Stimulated activated CD4-positive, alpha-beta T cell treated with anti-CD3 and anti-CD28 coated beads, Interleukin-15, amount 100 ng/mL, for 1 hour (primary cell): Measurements from ENCODE around the gene TAF1B.

ENCODE experiments used
- DNase-seq, 2 donors: peaks; one replicate each; pipeline ENCODE4 v3.0.0-alpha.2; 2020; ENCODE audit warnings: low read depth in 1 of 2, low spot score in 1 of 2

Gene TAF1B

DNA sequence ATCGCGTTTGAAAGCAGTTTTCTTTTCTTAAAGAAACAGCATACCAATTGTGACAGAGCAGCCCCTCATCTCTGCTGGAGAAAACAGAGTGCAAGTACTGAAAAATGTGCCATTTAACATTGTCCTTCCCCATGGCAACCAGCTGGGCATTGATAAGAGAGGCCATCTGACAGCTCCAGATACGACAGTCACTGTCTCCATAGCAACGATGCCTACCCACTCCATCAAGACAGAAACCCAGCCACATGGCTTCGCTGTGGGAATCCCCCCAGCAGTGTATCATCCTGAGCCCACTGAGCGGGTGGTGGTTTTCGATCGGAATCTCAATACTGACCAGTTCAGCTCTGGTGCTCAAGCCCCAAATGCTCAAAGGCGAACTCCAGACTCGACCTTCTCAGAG is 117.7 kb downstream of the TAF1B start:
- no peak for DNase-seq

- DNase-seq = no peak
These were observed 121.2 kb downstream of the TAF1B start for GRCh38 chr2:9964334-9964980.

GRCh38 chr2:9965119-9965822 is 122.0 kb downstream of the TAF1B start:
- DNase-seq = no peak

GRCh38 chr2:9966491-9967022 is 123.3 kb downstream of the TAF1B start:
- no peak for DNase-seq

GRCh38 chr2:9967053-9967775 is 123.9 kb downstream of the TAF1B start:
- DNase-seq = no peak

DNA sequence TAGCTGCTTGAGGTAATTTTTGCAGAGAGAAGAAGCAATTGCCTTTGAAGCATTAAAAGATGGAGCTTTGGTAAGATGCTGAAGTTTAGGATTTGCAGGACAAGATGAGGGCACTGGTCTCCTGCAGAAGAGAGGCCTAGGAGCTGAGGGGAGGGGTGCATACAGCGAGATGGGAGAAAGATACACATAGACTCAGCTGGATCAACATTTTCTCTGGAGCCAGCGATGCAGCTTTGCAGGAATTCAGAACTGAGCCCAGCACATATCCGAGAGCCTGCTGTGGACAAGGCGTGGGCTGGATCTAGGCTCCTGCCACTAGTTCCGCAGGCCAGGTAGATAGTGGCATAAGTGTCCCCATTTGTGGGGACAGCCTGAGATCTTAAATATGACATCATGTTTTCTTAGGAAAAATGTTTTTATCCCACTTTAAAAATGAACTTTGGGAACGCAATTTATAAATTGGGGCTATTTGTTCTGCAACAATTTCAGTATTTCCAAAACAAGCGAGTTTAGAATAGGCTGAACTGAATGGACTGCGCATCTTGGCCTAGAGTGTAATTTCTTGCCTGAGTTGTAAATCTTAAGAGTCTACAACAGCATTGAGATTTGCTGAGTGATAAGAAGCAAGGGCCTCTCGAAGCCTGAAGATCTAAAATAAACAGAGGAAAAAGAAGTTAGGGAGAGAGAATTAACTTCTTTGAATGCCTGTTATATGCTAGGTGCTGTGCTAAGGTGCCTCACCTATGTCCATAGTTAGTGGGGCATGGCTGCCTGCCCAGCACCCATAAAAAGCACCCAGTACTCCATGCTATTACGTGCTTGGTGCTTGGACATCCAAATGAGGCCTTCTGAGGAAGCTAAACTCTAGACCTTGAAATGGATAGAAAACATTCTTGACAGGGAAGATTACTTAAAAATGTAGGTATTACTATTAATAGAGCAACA is 125.6 kb downstream of the TAF1B start:
- DNase-seq = no peak

DNA sequence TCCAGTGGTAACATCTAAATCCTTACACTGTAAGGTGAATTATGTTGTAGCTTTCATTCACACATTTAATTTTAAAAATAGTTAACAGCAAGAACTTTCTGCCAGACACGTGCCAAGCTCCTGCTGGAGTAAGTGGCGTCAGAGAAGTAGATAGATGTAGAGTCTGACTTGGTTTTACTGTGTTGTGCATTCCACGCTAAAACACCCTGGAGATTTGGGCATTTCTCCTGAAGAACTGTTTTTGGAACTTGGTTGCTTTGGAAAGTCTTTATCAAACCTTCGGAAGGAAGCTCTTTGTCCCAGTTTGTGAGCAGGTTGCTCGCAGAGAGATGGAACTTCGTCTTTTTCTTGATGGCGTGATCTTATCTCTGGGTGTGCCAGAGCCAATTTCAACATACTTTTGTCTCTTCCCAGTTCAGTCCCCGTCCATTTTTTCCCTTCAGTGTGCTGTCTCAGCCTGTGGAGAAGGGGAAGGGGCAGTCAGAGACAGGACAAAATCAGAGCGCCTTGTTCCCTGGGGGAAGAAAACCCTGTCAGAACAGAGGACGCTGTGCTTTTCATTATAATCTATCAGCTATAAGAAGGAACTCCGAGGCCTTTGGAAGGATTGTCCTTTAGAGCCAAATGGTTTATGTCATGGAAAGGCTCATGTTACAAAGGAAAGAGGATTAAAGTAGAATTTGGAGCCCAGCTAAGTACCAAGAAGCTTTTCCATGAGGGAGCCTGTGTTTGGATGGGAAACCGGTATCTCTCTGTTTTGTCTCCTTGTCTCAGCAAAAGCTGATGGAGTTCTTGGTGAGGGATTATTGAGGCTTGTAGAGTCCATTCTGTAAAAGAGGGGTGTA is 127.1 kb downstream of the TAF1B start:
- no peak for DNase-seq

DNA sequence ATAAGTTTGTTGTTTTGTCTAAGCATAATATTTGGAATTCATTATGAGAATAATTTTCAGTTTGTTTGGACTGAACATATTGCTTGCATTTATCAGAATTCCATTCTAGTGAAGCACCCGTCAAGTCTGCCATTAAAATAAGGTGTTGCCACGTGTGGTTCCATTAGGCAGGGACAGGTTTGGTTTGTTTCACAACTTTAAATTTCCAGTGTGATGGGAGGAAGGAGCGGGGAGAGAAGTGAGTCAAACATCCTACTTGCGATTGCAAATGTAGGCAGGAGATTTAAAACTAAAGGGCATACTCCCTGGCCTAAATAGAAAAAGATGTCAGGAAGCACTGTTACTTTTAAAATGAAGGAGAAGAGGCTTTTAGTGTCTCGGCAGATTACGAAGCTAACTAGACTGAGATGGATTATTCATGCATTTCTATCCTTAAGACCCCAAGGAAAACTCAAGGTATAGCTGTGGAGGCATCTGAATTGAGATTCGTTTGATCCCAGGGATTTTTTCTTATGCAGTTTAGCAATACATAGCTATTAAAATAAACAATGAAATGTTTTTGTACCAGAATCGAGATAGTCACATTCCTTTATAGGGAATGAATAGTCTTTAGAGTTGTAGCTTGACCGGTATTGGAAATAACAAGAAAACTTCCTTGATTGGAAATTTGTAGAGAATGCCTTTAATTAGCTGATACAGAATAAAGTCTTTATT is 128.0 kb downstream of the TAF1B start:
- DNase-seq = no peak

GRCh38 chr2:9971890-9972289 is 128.6 kb downstream of the TAF1B start:
- no peak for DNase-seq

GRCh38 chr2:9972621-9973479 is 129.6 kb downstream of the TAF1B start:
- no peak for DNase-seq

GRCh38 chr2:9973690-9974089 is 130.4 kb downstream of the TAF1B start:
- DNase-seq = no peak

- no peak for DNase-seq
These were observed 131.1 kb downstream of the TAF1B start for GRCh38 chr2:9974343-9974742.

GRCh38 chr2:9975328-9975727 is 132.1 kb downstream of the TAF1B start:
- no peak for DNase-seq

DNA sequence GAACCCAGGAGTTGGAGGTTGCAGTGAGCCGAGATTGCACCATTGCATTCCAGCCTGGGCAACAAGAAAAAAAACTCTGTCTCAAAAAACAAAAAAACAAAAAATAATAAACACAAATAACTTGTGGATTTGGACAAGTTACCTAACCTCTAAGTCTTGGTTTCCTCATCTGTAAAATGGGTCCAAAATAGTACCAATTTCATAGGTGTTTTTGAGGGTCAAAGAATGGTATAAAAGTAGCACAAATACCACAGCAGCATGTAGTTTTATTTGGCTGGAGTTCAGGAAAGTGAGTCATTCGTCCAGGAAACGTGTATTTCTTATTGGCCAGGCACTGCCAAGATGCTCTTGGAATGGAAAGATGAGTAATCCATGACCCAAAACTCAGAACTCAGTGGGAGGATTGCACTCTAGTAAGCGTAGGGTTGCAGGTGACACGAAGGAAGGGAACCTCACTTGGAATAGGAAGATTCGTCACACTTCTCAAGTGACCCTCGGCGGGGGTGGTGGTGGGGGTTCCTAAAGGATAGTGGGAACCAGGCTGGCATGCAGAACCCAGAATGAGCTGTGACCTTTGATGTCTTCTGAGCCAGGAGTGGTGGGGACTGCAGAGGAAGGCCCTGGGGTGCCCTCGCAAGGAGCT is 132.7 kb downstream of the TAF1B start:
- DNase-seq = no peak

- DNase-seq = no peak
These were observed 136.7 kb downstream of the TAF1B start for GRCh38 chr2:9979977-9980376.

DNA sequence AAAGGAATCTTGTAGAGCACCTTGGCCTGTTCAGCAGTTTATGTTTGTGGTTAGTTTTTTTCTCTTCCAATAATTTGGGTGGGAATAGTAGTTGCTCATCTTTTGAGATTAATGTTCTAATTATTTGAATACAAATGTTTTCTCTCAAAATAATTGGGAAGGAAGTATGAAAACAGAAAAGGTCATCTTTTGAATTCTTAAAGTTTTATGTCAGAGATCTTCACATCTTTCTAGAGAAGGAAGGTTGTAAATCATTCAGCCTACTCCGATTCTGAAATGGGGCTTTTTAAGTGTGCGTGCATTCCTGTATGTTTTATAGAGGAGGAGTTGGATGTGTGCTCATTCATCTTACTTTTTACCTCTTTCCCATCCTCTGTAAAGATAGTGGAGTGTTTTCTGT is 137.2 kb downstream of the TAF1B start:
- no peak for DNase-seq

DNA sequence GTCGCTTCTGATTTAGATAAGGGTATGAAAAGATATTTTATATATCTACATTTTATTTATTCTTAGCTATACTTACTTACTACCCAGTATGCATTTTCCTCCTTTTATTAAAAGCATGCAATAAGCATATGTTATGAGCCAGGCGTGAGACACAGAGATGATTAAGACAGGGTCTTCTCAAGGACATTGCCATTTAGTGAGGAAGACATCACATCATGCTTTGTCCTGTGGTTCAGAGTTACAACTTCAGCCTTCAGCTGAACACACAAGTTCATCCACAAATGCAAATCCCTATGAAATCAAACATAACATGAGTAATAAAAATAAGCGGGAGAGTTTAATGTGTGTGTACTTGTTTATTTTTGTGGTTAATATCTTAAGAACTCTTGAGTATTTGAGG is 138.4 kb downstream of the TAF1B start:
- no peak for DNase-seq

DNA sequence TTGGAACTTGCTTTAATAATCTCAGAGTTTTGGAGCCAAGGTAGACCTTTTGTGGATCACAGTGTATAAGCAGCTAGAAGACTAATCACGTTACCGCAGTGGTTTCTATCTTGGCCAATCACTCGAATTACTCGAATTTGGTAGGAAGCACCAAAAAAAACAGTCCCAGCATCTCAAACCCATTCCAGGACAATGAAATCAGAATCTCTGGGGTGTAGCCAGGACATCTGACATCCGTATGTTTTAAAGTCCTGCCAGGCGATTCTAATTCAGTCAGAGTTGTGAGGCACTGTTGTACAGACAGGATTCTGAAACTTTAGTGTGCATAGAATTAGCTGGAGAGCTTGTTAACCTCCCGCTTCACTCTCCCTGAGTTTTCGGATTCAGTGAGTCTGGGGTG is 139.0 kb downstream of the TAF1B start:
- no peak for DNase-seq
